NB4 (cell line): Measurements from ENCODE around the gene GEMIN4.

Source experiments
- POLR2A ChIP-seq: IDR thresholded peaks from 2 replicates; pipeline ENCODE4 v1.6.1; 2011; ENCODE audit warnings: mild to moderate bottlenecking; ENCODE audit not compliant: insufficient read length; ENCODE audit errors: extremely low read depth
- TF ChIP-seq, protein P1 (sequence below): IDR thresholded peaks from one replicate; pipeline ENCODE4 v1.5.1; 2012; ENCODE audit warnings: low read depth, low read length
- TF ChIP-seq, protein P2 (sequence below): IDR thresholded peaks from 2 replicates; pipeline ENCODE4 v1.6.1; 2011; ENCODE audit warnings: low read depth, low read length

DNA sequence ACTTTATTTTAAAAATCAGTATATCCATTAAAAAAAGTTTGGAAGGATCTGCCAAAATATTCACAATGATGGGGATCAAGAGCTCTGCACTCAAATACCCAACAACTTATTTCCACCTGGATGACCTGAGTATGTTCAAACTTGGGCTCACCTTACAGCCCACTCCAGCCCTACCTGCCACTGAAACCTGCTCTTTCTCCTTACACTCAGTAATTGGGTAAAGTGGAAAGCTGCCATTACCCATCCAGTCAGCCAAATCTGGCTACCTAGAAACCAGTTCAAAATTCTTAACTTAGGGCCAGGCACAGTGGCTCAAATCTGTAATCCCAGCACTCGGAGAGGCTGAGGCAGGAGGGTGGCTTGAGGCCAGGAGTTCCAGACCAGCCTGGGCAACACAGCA lies 47.1 kb downstream of the GEMIN4 start:
- no peak for TF ChIP-seq POLR2A
- TF ChIP-seq, protein P1, sequence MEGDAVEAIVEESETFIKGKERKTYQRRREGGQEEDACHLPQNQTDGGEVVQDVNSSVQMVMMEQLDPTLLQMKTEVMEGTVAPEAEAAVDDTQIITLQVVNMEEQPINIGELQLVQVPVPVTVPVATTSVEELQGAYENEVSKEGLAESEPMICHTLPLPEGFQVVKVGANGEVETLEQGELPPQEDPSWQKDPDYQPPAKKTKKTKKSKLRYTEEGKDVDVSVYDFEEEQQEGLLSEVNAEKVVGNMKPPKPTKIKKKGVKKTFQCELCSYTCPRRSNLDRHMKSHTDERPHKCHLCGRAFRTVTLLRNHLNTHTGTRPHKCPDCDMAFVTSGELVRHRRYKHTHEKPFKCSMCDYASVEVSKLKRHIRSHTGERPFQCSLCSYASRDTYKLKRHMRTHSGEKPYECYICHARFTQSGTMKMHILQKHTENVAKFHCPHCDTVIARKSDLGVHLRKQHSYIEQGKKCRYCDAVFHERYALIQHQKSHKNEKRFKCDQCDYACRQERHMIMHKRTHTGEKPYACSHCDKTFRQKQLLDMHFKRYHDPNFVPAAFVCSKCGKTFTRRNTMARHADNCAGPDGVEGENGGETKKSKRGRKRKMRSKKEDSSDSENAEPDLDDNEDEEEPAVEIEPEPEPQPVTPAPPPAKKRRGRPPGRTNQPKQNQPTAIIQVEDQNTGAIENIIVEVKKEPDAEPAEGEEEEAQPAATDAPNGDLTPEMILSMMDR: no peak
- TF ChIP-seq, protein P2, sequence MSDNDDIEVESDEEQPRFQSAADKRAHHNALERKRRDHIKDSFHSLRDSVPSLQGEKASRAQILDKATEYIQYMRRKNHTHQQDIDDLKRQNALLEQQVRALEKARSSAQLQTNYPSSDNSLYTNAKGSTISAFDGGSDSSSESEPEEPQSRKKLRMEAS: no peak
